IMR-90 (cell line): ENCODE measurements around the gene DCC.

Source experiments
- BHLHE40 ChIP-seq: fragments of 150-350 bp; IDR thresholded peaks from 2 replicates; pipeline ENCODE4 v1.6.1; 2016; ENCODE audit warnings: mild to moderate bottlenecking, low read depth, low read length
- CEBPB ChIP-seq: IDR thresholded peaks from 2 replicates; pipeline ENCODE4 v1.6.1; 2012; ENCODE audit warnings: low read depth, low read length, improper control_type of control experiment
- CHD1 ChIP-seq: IDR thresholded peaks from 2 replicates; pipeline ENCODE4 v1.6.1; 2012; ENCODE audit warnings: low read depth, low read length, improper control_type of control experiment
- CTCF ChIP-seq: conservative IDR thresholded peaks from 2 replicates; pipeline ENCODE4 v1.5.1; 2012; ENCODE audit warnings: mild to moderate bottlenecking, low read depth, low read length, improper control_type of control experiment
- MAZ ChIP-seq: IDR thresholded peaks from 2 replicates; pipeline ENCODE4 v1.6.1; 2012; ENCODE audit warnings: low read depth, mild to moderate bottlenecking, low read length, improper control_type of control experiment, moderate library complexity, borderline replicate concordance
- POLR2A ChIP-seq: IDR thresholded peaks from 2 replicates; pipeline ENCODE4 v1.6.1; 2012; ENCODE audit warnings: mild to moderate bottlenecking, low read depth, low read length
- RAD21 ChIP-seq: IDR thresholded peaks from 2 replicates; pipeline ENCODE4 v1.6.1; 2012; ENCODE audit warnings: low read length, improper control_type of control experiment
- RCOR1 ChIP-seq: IDR thresholded peaks from 2 replicates; pipeline ENCODE4 v1.6.1; 2012; ENCODE audit warnings: mild to moderate bottlenecking, low read length, improper control_type of control experiment; ENCODE audit not compliant: insufficient replicate concordance
- RFX5 ChIP-seq: IDR thresholded peaks from 2 replicates; pipeline ENCODE4 v1.8.0; 2012; ENCODE audit warnings: low read depth, mild to moderate bottlenecking, low read length, moderate library complexity

GRCh38 chr18:52816121-52816520 is 476.1 kb downstream of the DCC start:
- TF ChIP-seq CHD1, result no peak
- no peak for TF ChIP-seq CTCF
- no peak for TF ChIP-seq BHLHE40
- no peak for TF ChIP-seq POLR2A
- no peak for TF ChIP-seq RAD21
- no peak for TF ChIP-seq CEBPB
- TF ChIP-seq MAZ, result no peak
- no peak for TF ChIP-seq RFX5
- TF ChIP-seq RCOR1, result no peak
